ENCODE data around the gene CRABP2. TPM values are rescaled to one million over a fixed set of nuclear protein-coding genes. Genes with fewer than 3 reads are reported as not detected.

The CRABP2 gene
- total and polyA plus RNA-seq, 10 of the 15 experiments (the other 5 are each of a cell fraction or from before 2014, with no cell fraction given) = 0.21 to 1.3 (median 0.41) TPM

DNA sequence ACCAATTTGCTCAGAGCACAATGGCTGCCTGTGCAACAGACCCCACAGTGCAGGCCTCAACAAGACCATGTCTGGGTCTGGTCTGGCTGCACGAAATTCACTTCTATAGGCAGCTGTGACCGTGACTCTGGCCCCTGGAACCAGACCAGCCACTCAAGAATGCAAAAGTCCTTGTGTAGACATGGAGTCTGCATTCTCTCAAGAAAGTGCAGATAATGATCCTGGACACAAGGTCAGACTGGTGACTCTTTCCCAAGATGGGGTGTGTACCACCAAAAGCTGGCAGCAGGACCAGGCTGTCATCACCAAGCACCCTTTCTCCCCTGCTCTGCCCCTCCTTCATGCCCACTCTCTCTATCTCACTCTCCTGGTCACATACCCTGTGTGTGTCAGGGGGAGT lies 15.7 kb upstream of the CRABP2 start (continued):
- TF ChIP-seq SIN3A (IDR thresholded peaks at IDR 0.05; ENCODE audit: low read depth, low read length) = no peak

DNA sequence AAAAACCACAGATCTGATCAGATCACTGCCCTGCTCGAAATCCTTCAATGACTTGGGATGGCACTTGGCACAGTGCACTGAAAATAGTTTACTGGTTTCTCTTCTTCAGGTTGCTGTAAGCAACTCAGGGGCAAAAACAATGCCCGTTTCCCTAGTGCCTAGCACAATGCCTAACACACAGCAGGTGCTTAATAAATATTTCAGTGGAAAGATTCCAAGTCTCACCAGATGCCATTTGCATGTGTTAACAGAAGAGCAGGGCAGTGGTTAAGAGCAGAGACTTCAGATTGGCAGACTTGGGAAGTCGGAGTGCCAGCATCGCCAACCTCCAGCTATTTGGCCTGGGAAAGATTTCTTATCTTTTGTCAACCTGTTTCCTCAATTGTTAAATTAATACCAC lies 12.0 kb upstream of the CRABP2 start:
- no peak overlapping the region for H3K4me2 ChIP-seq (ENCODE audit: control insufficient read depth, insufficient read depth)
- WGBS (ENCODE audit: insufficient coverage, insufficient replicate concordance, low lambda C conversion rate, missing lambda C conversion rate) = 77% methylated on average over 4 of the region's 4 CpGs
- H3K9ac ChIP-seq (ENCODE audit: control insufficient read depth, insufficient read depth, low read length) = no peak overlapping the region
- H3K4me3 ChIP-seq = no peak overlapping the region
- no peak for FAIRE-seq
- in situ Hi-C loops (cut with MboI) = no loop called here
- ChIA-PET RAD21 (ENCODE audit: unreplicated experiment) (no interaction called here), POLR2A (no interaction called here), SMC1A (ENCODE audit: uncharacterized antibody, unreplicated experiment) (no interaction called here), CTCF (interaction anchor here (10.0 kb wide), 1 partner anchor 27 kb away, joined by 68 read pairs; no protein-coding TSS in a partner anchor)
- no peaks in the 10 kb centered on the region for H3K9me3 ChIP-seq (replicated peaks; ENCODE audit: control insufficient read depth, insufficient read depth, low read length)
- no peak overlapping the region for H3K27ac ChIP-seq (ENCODE audit: control insufficient read depth, insufficient read depth)
- no peak for DNase-seq (ENCODE audit: low read depth, low spot score)
- TF ChIP-seq NR2F1 (conservative IDR thresholded peaks at IDR 0.05) = no peak
- no peak for TF ChIP-seq RBBP5 (conservative IDR thresholded peaks at IDR 0.05)
- TF ChIP-seq NRF1 (conservative IDR thresholded peaks at IDR 0.05; ENCODE audit: low read depth, low read length) = no peak
- no peak for TF ChIP-seq SMAD5 (IDR thresholded peaks at IDR 0.05; ENCODE audit: low read depth)
- TF ChIP-seq, protein P1, sequence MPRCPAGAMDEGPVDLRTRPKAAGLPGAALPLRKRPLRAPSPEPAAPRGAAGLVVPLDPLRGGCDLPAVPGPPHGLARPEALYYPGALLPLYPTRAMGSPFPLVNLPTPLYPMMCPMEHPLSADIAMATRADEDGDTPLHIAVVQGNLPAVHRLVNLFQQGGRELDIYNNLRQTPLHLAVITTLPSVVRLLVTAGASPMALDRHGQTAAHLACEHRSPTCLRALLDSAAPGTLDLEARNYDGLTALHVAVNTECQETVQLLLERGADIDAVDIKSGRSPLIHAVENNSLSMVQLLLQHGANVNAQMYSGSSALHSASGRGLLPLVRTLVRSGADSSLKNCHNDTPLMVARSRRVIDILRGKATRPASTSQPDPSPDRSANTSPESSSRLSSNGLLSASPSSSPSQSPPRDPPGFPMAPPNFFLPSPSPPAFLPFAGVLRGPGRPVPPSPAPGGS (IDR thresholded peaks at IDR 0.05; ENCODE audit: borderline replicate concordance, insufficient read depth, low read depth, low read length, poor library complexity, severe bottlenecking) = no peak
- no peak for TF ChIP-seq SPI1 (IDR thresholded peaks at IDR 0.05; ENCODE audit: borderline replicate concordance, insufficient read depth, low read depth, low read length)
- TF ChIP-seq SMC3 (IDR thresholded peaks at IDR 0.05; ENCODE audit: borderline replicate concordance, low read length) = no peak
- H2AFZ ChIP-seq (ENCODE audit: control insufficient read depth, low read depth, low read length) = no peak overlapping the region
- ATAC-seq = no peak
- no peaks in the 10 kb centered on the region for H3K27me3 ChIP-seq (replicated peaks in 1 of 2; ENCODE audit: control insufficient read depth in 2 of 2, insufficient read depth in 2 of 2, low read length in 1 of 2)
- peaks cover 4 to 16% of the 10 kb centered on the region in 2 experiments for H3K36me3 ChIP-seq (ENCODE audit: control insufficient read depth in 2 of 2, insufficient read depth in 2 of 2, low read length in 1 of 2)
- no TSS peak for BruUV-seq (replicated peaks)
- H4K20me1 ChIP-seq (ENCODE audit: control insufficient read depth, insufficient read depth) = no peaks in the 10 kb centered on the region; the same call in 1 of the 2 replicates
- peaks cover 7% of the 10 kb centered on the region for H3K4me1 ChIP-seq (ENCODE audit: control insufficient read depth, insufficient read depth, low read length)
- intact Hi-C loops (cut with micrococcal nuclease; ENCODE audit: unreplicated experiment) = no loop called here
- peaks cover 12% of the 10 kb centered on the region for H3K79me2 ChIP-seq (ENCODE audit: control insufficient read depth, insufficient read depth, low read length)

Data from GM12878 (cell line).